Smooth muscle cell (in vitro differentiated cells): ENCODE results near the gene GARRE1. TPM values are rescaled to one million over a fixed set of nuclear protein-coding genes. Genes with fewer than 3 reads are reported as not detected.

Experiments
- DNase-seq: peaks from one replicate; lab custom pipeline; 2025; ENCODE audit not compliant: unreplicated experiment; lab: John Stamatoyannopoulos, UW
- H2AFZ ChIP-seq: fragments of 200-600 bp; sonication (generic); 2 replicates; pipeline ENCODE4 v1.6.0; 2016; ENCODE audit warnings: antibody characterized with exemption, low read depth, mild to moderate bottlenecking
- H3F3A ChIP-seq: fragments of 200-600 bp; sonication (generic); 2 replicates; pipeline ENCODE4 v1.6.0; 2017; ENCODE audit warnings: antibody characterized with exemption, low read depth
- H3K27ac ChIP-seq: fragments of 200-600 bp; sonication (generic); 2 replicates; pipeline ENCODE4 v1.5.1; 2016; ENCODE audit warnings: low read depth, mild to moderate bottlenecking
- H3K27me3 ChIP-seq: fragments of 200-600 bp; sonication (generic); 2 replicates; pipeline ENCODE4 v1.6.1; 2016; ENCODE audit warnings: low read depth, mild to moderate bottlenecking
- H3K36me3 ChIP-seq: fragments of 200-600 bp; sonication (generic); 2 replicates; pipeline ENCODE4 v1.5.1; 2016; ENCODE audit warnings: low read depth
- H3K4me1 ChIP-seq: fragments of 200-600 bp; sonication (generic); 2 replicates; pipeline ENCODE4 v1.5.1; 2016; ENCODE audit warnings: low read depth
- H3K4me2 ChIP-seq: fragments of 200-600 bp; sonication (generic); 2 replicates; pipeline ENCODE4 v1.6.0; 2016; ENCODE audit warnings: mild to moderate bottlenecking
- H3K4me3 ChIP-seq: fragments of 200-600 bp; sonication (generic); 2 replicates; pipeline ENCODE4 v1.5.1; 2016; ENCODE audit warnings: mild to moderate bottlenecking
- H3K79me2 ChIP-seq: fragments of 200-600 bp; sonication (generic); 2 replicates; pipeline ENCODE4 v1.6.0; 2016; ENCODE audit warnings: low read depth, mild to moderate bottlenecking
- H3K9ac ChIP-seq: fragments of 200-600 bp; sonication (generic); 2 replicates; pipeline ENCODE4 v1.6.0; 2016; ENCODE audit warnings: low read depth
- H3K9me3 ChIP-seq: fragments of 200-600 bp; sonication (generic); replicated peaks from 2 replicates; pipeline ENCODE4 v1.5.1; 2016; ENCODE audit warnings: low read depth
- H4K20me1 ChIP-seq: fragments of 200-600 bp; sonication (generic); 2 replicates; pipeline ENCODE4 v1.6.0; 2016; ENCODE audit warnings: low read depth
- WGBS: methylation state at CpG from one replicate; pipeline ENCODE4 v1.1.7; 2016; ENCODE audit warnings: low lambda C conversion rate; 5-methylcytosine and 5-hydroxymethylcytosine counted together
- polyA plus RNA-seq: library from polyadenylated mRNA; unstranded; fragments of >200 nt; fragmentation: Nextera tagmentation; extraction: Ambion mirVana; gene quantifications from 2 replicates; pipeline ENCODE4 v1.2.1, GENCODE V29; 2016
- total RNA-seq: library from RNA; depleted of rRNA; stranded (reverse); fragments of >200 nt; gene quantifications from 2 replicates; pipeline ENCODE4 v1.2.3, GENCODE V29; 2014
- TF ChIP-seq, protein P1 (sequence below): fragments of 200-600 bp; sonication (generic); IDR thresholded peaks from 2 replicates; pipeline ENCODE4 v1.5.1; 2017; ENCODE audit warnings: borderline replicate concordance, mild to moderate bottlenecking, antibody characterized with exemption; ENCODE audit not compliant: insufficient read depth, poor library complexity, severe bottlenecking

GARRE1 gene
- total and polyA plus RNA-seq, 2 experiments from 2014 or later, result 7.0 to 15.6 TPM

DNA sequence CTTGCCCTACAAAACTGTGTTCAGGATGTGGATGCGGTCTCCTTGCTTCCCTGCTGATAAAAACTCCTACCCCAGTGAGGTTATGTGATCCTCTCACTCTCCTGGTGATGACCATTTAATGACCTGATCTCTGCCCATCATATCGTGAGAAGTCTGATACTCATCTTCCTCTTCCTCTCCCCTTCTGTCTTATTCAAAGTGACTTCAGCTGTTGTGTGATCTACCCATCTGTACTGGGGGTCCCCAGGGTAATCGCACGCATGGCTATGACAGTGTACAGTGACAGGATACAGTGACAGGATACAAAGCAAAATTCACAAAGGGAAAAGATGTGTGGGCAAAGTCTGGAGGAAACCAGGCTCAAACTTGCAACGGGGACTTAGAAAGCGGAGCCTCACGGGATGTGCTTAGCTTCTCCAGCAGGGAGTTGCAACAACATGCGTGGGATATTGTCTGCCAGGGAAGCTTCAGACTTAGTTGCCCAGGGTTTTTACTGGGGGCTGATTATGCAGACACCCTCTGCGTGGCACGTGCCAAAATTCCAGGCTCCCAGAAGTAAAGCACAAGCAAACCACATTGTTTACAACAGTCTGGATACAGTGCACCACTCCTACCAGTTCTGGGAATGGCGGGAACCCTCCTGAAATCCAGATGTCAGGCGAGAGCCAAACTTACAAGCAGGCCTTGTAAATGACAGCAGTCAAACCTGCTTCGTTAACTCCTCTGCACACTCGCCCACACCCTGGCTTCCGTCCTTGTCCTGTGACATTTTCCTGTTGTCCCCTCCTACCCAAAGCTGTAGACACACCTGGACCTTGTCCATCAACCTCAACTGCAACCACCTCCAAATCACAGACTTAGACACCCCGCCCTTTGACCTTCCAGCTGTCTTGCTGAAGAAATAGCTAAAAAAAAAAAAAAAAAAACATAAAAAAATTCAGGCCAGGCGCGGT lies 18.0 kb upstream of the GARRE1 start:
- no peaks in the 10 kb centered on the region for H3K4me1 ChIP-seq
- H3K4me3 ChIP-seq, result no peak overlapping the region
- peak overlapping the region; percentile 3 for H3K9ac ChIP-seq
- no peaks in the 10 kb centered on the region for H3K79me2 ChIP-seq
- H3K9me3 ChIP-seq, result no peaks in the 10 kb centered on the region
- H3F3A ChIP-seq, result peaks cover 37% of the 10 kb centered on the region
- no peak overlapping the region for H3K4me2 ChIP-seq
- peaks cover 25% of the 10 kb centered on the region for H4K20me1 ChIP-seq
- H3K36me3 ChIP-seq, result no peaks in the 10 kb centered on the region
- DNase-seq, result peak; percentile 30
- peak overlapping the region; percentile 76 for H3K27ac ChIP-seq
- no peaks in the 10 kb centered on the region for H3K27me3 ChIP-seq
- WGBS, result 28% methylated on average over 18 of the region's 18 CpGs
- TF ChIP-seq, protein P1, sequence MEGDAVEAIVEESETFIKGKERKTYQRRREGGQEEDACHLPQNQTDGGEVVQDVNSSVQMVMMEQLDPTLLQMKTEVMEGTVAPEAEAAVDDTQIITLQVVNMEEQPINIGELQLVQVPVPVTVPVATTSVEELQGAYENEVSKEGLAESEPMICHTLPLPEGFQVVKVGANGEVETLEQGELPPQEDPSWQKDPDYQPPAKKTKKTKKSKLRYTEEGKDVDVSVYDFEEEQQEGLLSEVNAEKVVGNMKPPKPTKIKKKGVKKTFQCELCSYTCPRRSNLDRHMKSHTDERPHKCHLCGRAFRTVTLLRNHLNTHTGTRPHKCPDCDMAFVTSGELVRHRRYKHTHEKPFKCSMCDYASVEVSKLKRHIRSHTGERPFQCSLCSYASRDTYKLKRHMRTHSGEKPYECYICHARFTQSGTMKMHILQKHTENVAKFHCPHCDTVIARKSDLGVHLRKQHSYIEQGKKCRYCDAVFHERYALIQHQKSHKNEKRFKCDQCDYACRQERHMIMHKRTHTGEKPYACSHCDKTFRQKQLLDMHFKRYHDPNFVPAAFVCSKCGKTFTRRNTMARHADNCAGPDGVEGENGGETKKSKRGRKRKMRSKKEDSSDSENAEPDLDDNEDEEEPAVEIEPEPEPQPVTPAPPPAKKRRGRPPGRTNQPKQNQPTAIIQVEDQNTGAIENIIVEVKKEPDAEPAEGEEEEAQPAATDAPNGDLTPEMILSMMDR, result no peak
- no peak overlapping the region for H2AFZ ChIP-seq

DNA sequence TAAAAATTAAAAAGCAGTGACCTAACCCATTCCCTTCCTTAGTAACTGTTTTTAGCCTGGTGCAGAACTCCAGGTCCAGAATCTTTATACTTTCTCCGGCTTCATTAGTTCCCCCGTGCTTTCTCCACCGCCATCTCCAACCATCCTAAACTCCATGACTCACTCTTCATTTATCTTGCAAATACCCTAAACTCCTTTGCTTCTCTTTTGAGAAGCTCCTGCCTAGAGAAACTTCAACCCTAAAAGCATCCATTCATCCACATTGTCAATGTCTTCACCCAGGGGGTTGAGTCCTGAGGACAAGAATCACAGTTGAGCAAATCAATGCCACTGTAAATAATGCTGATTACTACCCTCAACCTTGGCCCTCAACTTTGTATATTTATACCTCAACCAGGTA lies 17.1 kb upstream of the GARRE1 start:
- Histone ChIP-seq H3K9ac (no peak overlapping the region), H3K4me3 (no peak overlapping the region), H3K9me3 (no peaks in the 10 kb centered on the region), H3K36me3 (no peaks in the 10 kb centered on the region), H3F3A (peaks cover 34% of the 10 kb centered on the region), H3K4me2 (peak overlapping the region; percentile 28), H3K27me3 (no peaks in the 10 kb centered on the region), H3K27ac (no peak overlapping the region), H2AFZ (no peak overlapping the region), H3K79me2 (no peaks in the 10 kb centered on the region), H4K20me1 (peaks cover 24% of the 10 kb centered on the region), H3K4me1 (no peaks in the 10 kb centered on the region)
- no peak for DNase-seq
- WGBS, result 47% methylated on average over 3 of the region's 3 CpGs
- TF ChIP-seq, protein P1, result no peak

- no peak overlapping the region for H3K27ac ChIP-seq
- no peaks in the 10 kb centered on the region for H3K9me3 ChIP-seq
- 96% methylated on average over 4 of the region's 4 CpGs for WGBS
- no peak overlapping the region for H3K9ac ChIP-seq
- H3K4me1 ChIP-seq, result no peaks in the 10 kb centered on the region
- no peak for DNase-seq
- H3F3A ChIP-seq, result peaks cover 34% of the 10 kb centered on the region
- no peak overlapping the region for H3K4me3 ChIP-seq
- TF ChIP-seq, protein P1, result no peak
- no peak overlapping the region for H2AFZ ChIP-seq
- no peak overlapping the region for H3K4me2 ChIP-seq
- peaks cover 19% of the 10 kb centered on the region for H4K20me1 ChIP-seq
- no peaks in the 10 kb centered on the region for H3K27me3 ChIP-seq
- H3K79me2 ChIP-seq, result no peaks in the 10 kb centered on the region
- H3K36me3 ChIP-seq, result no peaks in the 10 kb centered on the region
These were observed 16.4 kb upstream of the GARRE1 start for GRCh38 chr19:34237939-34238338.
